ENCODE results near the gene INO80E.
"Not testable (repeated sequence)": the region's sequence is repeated elsewhere in the genome, so short reads cannot be mapped to it uniquely, and the experiment has no call there.

The INO80E gene

DNA sequence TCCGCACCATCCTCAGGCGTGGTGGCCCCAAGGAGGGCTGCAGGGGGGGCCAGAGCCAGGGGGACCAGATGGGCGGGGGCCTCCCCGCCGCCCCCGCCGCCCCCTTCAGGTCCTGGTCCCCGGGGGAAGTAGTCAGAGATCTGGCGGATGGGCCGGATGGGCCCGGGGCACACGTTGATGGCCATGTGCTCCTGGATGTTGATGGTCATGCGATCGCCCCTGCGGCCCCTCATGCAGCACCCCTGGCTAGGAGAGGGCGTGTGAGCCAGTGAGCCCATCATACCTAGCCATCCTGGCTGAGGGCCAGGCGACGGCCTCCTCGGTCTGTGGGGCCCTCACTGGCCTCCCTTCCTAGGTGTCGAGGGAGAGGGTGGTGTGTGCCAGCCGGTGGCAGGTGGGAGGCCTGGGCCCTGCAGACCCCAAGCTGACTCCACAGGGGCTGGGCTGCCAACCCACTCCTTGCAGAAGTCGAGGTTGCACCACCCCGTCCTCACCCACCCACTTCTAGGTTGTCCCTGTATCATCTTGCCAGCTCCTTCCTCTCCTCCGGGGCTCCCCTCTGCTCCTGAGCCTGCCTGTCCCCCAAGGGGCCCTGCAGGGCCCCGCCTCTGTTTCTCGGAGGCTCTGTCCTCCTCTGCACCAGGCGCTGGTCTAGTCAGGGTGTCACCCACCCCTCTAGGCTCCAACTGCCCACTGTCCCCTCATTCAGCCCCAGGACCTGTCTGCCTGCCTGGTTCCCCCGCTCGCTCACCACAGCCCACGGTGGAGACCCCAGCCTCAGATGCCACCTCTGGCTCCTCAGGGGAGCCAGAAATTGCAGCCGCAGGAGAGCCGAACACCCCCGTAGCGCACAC lies 14.2 kb downstream of the INO80E start:
- DNase-seq (ENCODE audit: low read depth in 2 of 2), result no peak

DNA sequence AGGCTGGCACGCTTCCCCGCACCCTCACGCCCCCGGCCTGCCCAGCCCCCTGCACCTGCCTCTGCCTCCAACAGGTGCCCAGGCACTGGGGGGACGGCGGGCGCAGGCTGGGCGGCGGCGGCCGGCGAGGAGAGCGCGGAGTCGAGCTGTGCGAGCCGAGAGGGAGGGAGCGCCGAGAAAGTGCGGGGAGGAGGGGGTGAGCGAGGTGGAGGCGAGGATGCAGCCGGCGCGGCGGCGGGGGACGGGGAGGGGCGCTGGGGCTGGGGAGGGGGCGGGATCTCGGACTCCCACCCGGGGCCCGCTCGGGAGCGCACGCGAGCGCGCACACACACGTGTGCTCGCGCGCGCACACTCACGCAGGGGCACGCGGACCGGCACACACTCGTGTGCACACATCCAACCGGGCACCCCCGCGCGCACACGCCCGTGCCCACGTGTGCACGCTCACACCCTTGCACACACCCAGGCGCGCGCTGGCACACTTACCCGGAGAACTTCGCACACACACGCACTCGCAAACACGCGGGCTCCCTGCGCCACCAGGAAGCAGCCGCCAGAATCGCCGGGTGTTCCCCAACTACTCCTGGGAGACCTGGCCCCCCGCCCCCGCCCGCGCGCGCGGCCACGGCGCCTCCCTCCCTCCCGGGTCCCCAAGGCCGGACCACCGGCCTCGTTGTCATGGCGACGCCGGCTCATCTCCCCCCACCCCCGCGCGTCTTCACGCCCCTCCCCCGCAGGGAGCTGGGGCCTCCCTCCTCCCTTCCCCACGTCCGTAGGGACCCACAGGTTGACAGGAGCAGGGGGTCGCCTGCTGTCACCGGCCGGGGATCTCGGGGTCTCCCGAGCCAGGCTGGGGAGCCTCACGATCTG lies 15.0 kb downstream of the INO80E start, which contains the start of gene DOC2A:
DOC2A (minus strand) TSS at position 184 of the 870 bp plus-strand sequence. CDS start 805 bp downstream, outside the sequence.
- DNase-seq (ENCODE audit: low read depth in 2 of 2), result no peak

DNA sequence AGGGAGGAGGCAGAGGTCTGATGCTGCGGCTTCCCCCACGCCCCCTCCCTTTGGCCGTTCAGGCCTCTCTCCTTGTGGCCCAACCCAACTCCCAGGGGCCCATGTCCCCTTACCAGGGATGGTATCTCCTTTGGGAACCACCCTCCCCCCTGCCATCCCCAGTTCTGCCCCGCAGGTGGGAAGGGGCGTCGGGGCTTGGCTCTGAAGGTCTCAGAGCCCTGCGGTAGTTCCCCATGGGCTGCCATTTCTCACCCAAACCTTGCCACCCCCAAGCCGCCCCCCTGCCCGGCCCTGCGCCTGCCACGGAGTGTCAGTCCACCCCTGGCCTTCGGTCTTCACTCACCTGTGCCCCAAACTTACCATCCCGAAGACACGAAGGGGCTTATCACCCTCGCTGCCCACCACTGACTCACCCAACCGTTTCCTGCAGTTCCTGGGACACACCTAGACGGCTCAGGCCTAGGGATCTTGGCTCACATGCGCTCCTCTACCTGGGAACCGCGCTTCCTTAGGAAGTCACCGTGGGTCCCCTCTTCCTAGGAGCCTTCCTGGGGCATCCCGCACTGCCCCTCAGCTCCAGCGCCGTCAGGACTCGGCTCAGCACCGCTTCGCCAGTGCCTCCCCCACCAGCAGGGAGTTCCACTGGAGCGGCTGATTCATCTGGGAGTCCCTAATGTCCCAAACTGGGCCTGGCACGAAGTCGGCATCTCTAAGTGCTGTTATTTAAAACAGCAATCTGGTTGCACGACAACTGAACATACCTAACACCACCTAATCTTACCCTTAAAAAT lies 15.9 kb downstream of the INO80E start:
- no peak for DNase-seq (ENCODE audit: low read depth in 2 of 2)

DNA sequence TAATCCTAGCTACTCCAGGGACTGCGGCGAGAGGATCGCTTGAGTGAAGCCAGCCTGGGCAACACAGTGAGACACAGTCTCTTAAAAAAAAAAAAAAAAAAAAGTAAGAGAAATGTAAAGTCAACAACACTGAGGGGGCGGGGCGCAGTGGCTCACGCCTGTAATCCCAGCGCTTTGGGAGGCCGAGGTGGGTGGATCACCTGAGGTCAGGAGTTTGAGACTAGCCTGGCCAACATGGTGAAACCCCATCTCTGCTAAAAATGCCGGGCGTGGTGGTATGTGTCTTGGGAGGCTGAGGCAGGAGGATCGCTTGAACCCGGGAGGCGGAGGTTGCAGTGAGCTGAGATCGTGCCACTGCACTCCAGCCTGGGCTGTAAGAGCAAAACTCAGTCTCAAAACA lies 16.6 kb downstream of the INO80E start:
- DNase-seq (ENCODE audit: low read depth in 2 of 2), result not testable (repeated sequence)

DNA sequence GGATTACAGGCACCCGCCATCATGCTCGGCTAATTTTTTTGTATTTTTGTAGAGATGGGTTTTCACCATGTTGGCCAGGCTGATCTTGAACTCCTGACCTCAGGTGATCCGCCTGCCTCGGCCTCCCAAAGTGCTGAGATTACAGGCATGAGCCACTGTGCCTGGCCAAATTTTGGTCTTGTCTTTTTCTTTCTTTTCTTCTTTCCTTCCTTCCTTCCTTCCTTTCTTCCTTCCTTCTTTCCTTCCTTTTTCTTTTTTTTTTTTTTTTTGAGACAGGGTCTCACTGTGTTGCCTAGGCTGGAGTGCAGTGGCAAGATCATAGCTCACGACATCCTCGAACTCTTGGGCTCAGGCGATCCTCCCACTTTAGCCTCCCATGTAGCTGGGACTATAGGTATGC lies 19.4 kb downstream of the INO80E start:
- not testable (repeated sequence) for DNase-seq (ENCODE audit: low read depth in 2 of 2)

DNA sequence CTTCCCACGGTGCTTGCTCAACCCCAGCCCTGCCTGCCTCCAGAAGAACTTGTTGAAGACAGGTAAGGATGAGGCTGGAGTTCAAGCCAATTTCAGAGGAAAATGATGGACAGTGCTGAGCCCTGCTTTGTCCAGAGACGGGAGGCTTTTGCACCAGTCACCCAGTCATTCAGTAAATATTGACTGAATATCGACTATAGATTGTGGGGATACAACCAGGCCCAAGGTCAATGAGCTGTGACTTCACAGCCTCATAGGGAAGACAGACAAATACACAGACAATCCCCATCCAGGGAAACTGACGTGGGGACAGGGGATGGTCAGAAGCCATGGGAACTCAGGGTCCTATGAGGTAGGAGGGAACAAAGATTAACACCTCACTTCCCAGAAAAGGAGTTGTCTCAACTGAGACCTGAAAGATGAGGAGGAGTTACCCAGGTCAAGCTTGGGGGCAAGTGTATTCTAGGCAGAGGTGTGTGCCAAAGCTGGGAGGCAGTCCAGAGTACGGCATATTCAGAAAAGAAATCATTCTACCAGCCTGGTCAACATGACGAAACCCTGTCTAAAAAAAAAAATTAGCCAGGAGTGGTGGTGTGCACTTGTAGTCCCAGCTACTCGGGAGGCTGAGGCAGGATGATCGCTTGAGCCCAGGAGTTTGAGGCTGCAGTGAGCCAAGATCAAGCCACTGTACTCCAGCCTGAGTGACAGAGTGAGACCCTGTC lies 20.7 kb downstream of the INO80E start:
- no peak for DNase-seq (ENCODE audit: low read depth in 2 of 2)

DNA sequence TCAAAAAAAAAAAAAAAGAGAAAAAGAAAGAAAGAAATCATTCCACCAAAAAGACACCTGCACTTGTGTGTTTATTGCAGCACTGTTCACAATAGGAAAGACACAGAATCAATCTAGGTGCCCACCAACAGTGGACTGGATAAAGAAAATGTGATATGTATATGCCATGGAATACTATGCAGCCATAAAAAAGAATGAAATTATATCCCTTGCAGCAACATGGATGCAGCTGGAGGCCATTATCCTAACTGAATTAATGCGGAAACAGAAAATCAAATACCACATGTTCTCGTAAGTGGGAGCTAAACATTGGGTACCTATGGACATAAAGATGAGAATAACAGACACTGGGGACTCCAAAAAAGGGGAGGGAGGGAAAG lies 21.2 kb downstream of the INO80E start:
- no peak for DNase-seq (ENCODE audit: low read depth in 2 of 2)

DNA sequence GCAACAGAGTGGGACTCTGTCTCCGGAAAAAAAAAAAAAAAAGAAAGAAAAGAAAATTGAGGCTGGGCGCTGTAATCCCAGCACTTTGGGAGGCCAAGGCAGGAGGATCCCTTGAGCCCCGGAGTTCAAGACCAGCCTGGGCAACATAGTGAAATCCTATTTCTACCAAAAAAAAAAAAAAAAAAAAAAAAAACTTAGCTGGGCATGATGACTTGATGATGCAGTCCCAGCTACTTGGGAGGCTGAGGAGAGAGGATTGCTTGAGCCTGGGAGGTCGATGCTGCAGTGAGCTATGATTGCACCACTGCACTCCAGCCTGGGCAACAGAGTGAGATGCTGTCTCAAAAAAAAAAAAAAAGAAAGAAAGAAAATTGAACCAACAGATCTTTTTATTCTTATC lies 21.9 kb downstream of the INO80E start:
- DNase-seq (ENCODE audit: low read depth in 2 of 2), result not testable (repeated sequence)

DNA sequence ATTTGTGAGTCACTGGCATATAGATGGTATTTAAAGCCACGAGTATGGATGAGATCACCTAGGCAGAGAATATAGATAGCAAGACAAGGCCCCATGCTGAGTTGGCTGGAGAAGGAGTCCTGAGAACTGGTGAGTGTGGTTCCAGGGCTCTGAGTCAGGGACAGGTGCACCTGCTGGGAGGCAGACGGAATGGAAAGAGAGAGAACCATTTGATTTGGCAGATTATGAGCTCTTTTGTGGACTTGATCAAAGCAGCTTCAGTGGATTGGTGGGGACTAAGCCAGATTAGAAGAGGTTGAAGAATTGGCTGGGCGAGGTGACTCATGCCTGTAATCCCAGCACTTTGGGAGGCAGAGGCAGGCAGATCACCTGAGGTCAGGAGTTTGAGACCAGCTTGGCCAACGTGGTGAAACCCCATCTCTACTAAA lies 22.7 kb downstream of the INO80E start:
- no peak for DNase-seq (ENCODE audit: low read depth in 2 of 2)

DNA sequence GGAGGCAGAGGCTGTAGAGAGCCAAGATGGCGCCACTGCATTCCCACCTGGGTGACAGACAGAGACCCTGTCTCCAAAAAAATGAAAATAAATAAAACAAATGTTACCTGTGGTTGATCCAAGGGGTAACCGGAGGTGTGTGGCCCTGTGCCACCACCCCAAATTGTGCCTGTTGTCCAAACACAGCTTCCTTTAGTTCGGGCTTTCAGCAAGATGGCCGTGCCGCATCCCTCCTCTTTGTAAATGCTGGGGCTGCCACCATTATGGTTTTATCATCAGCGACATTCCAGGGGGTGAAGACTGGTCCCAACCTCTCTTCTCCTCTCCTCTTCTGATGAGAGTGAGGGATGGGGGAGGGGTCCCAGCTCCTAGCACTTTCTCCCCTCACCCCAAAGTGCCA lies 26.8 kb downstream of the INO80E start, which contains the start of gene C16orf92:
C16orf92 (plus strand) TSS at position 312 of the 400 bp plus-strand sequence. CDS start 143 bp downstream, outside the sequence.
- DNase-seq (ENCODE audit: low read depth in 2 of 2), result no peak

DNA sequence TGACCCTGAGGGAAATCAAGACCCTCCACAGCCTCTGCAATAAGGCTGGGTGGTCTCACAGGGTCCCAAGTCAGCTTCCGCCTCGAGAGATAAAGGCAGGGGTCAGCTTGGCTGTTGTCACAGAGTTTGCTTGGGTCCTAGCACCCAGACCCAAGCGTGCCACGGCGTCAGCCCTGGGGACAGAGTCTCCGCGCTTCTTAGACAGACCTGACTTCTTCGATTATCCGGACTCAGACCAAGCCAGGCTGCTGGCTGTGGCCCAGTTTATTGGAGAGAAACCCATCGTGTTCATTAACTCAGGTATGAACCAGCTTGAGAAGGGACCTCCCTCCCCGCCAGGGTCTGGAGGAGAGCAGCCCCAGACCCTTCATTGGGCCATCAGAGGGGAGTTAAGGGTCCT lies 27.5 kb downstream of the INO80E start:
- DNase-seq (ENCODE audit: low read depth in 2 of 2), result no peak

DNA sequence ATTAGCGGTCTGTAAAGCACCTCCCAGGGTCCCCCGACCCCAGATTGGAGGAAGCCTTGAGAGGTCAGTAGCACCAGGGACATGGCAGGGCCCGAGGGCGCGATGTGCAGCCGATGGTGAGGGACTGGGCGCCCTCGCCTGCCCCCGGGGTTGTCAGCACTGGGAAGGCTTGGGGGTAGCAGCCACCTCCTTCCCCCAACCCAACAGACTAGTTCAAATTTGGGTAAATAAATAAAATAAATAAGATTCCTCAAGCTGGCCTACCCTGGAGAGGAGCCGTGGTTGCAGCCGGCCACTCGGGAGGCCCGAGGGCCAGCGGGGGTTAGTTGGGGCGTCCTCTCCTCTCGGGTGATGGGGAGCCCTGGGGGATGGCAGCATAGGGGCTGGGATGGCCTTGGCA lies 28.4 kb downstream of the INO80E start:
- no peak for DNase-seq (ENCODE audit: low read depth in 2 of 2)

DNA sequence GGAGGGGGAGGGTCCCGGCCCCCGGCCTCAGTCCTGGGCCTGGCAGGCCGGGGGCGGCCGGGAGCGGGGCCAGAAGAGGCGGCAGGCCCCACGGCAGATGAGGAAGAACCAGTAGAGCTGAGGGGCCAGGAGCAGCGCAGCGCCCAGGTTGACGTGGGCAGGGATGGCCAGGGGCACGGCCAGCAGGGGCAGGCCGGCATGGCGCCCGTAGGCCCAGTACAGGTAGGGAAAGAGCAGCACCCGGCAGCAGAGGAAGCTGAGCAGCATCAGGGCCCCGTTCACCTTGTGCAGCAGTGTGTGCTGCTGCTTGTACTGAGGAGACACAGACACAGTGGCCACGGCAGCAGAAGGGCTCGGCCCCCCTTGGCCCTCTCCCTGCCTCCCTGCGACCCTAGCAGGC lies 29.1 kb downstream of the INO80E start:
- DNase-seq (ENCODE audit: low read depth in 2 of 2), result no peak

DNA sequence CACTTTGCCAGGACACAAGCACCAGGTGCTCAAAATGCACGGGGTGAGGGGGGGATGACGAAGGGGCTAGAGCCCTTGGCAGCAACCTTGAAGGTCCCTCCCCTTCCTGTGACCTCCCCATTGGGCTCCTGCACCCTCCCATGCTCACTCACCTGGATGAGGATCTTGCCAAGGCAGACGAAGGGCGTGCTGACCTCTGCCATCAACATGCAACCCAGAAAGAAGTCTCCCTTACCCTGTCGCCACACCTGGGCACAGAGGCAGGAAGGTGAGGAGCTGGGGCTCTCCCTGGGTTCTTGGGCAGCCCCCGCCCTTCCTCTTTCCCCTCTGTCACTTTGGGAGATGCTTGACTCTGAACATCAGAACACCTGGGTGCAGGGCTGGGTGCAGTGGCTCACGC lies 29.5 kb downstream of the INO80E start:
- DNase-seq (ENCODE audit: low read depth in 2 of 2), result no peak

DNA sequence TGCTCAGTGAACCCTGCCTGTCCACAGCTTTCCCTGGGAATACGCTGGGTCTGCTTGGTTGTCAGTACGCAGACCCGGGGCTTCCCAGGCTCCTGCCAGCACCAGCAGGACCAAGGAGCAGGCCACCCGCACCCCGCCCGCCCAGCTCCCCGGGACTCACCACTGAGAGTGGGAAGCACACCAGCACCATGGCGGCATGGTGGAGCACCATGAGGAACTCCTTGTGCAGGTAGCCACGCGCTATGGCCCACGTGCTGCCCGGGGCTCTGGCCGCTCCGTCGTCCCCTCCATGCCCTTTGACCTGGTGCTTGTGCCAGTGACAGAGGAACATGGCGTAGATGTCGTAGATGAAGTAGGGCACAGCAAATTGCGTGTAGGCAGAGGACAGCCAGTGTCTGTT lies 30.4 kb downstream of the INO80E start:
- DNase-seq (ENCODE audit: low read depth in 2 of 2), result no peak

DNA sequence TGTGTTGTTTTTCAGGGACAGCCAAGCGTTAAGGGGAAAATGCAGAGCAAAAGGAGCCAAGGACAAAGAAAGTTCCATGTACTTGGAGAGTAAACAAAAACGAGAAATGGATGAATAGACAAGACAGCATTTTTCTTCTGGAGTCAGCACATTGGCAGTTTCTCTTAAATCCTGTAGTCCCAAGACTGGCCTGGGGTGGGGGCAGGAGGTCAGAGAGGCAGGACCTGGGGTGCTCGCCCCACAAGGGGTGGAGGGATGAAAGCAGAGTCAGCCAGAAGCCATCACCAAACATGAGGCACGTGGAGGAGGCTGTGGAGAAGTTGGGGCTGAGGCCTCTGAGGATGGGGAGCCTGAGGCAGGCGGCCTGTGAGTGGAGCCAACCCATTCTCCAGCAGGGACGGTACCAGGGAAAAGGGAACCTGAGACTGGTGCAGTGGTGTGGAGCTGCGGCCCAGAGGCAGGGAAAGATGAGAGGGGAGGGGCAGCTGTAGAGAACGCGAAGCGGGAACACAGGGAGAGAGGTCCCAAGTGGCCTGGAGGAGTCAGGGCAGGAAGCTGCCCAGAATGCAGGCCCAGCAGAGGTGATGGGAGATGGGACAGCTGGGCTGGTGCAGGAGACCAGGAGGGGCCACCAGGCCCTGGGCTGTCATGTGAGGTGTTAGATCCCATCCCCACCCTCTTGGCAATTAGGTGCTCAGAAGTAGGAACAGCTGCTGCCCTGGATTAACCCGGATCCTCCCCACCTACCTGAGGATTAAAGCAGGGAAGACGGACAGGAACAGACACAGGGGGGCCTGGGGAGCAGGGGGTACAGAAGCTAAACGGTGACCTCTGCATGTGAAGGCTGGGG lies 31.8 kb downstream of the INO80E start:
- DNase-seq (ENCODE audit: low read depth in 2 of 2), result no peak

DNA sequence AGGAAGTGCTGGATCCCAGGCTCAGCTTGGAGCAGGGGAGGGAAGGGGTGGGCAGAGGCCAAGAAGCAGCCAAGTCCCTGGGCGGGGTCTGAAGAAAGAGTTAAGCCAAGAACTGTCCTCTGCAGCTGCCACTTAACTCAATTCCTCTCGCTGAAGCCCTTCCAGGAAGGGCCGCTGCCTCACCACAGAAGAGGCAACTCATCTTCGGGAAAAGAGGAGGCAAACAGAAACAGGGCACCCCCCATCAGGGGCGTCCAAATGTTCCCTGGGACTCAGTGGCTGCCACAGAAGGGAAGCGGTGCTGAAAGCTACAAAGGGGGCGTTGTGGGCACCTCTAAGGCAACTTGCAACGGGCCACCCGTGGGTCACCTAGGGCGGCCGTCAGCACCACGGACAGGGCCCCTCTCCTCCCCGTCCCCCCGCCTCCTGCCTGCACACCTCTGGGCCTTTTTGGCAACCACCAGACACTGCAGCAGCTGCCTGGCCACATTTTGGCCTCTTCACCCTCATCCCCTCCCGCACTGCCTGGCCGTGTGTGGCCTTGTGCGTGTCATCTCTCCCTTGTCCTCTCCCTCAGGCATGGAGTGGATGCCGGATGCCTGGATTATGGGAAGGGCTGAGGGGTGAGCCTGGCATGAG lies 32.5 kb downstream of the INO80E start:
- DNase-seq (ENCODE audit: low read depth in 2 of 2), result no peak

DNA sequence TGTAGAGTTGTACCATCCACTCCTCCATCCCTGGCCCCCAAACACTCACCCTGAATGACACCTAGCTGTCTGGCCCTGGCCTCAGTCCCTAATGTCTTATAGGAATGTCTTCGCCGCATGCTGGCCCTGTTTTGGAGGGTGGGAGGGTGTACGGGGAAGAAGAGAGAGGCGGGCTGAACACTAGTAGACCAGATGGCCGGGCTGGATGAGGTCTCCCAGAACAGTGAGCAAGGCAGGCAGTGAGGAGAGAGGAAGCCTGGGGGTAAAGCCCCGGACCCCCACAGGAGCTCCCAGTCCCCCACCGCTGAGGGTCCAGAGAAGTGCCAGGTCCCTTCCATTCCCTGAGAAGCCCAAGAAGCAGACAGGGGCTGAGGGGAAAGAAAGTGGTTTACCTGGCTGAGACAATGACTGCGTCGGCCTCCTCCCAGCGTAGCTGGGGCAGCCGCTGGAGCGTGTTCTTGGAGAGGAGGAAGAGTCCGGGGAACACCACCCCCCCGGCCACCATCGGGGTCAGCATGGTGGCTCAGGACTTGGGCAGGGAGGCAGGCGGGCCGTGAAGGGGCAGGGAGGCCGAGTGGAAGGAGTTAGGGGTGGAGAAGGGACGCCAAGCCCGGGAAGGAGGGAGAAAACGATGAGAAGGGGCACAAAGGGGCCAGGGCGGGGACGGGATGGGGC lies 34.1 kb downstream of the INO80E start:
- no peak for DNase-seq (ENCODE audit: low read depth in 2 of 2)

DNA sequence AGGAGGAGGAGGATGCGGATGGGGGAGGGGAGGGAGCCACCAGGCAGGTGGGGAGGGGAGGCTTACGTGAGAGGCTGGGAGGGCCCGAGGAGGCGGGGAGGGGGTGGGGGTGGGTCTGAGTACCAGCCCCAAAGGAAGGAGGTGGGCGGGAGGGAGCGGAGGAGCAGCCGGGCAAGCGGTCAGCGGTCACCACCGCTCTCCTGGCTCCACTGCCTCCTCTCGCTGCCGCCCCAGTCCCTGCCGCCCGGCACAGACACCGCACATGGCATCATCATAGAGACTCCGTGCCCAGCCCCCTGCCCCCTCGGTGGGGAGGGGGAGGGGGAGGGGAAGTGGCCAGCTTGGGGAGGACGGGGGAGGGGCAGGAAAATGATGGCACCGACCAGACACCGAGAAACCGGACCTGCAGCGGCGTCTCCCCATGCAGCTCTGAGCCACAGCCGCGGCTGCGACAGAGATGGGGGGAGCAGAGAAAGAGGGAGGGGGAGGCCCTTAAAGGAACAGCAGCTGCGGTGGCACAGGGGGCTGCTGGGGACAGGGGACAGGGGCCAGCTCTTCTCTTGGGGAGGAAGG lies 34.9 kb downstream of the INO80E start, which contains the start of gene TLCD3B:
TLCD3B (minus strand) TSS at position 431 of the 573 bp plus-strand sequence. CDS start 744 bp downstream, outside the sequence.
- no peak for DNase-seq (ENCODE audit: low read depth in 2 of 2)
